Measurements from ENCODE around the gene GHR.

- TF ChIP-seq, protein P1, sequence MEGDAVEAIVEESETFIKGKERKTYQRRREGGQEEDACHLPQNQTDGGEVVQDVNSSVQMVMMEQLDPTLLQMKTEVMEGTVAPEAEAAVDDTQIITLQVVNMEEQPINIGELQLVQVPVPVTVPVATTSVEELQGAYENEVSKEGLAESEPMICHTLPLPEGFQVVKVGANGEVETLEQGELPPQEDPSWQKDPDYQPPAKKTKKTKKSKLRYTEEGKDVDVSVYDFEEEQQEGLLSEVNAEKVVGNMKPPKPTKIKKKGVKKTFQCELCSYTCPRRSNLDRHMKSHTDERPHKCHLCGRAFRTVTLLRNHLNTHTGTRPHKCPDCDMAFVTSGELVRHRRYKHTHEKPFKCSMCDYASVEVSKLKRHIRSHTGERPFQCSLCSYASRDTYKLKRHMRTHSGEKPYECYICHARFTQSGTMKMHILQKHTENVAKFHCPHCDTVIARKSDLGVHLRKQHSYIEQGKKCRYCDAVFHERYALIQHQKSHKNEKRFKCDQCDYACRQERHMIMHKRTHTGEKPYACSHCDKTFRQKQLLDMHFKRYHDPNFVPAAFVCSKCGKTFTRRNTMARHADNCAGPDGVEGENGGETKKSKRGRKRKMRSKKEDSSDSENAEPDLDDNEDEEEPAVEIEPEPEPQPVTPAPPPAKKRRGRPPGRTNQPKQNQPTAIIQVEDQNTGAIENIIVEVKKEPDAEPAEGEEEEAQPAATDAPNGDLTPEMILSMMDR (conservative IDR thresholded peaks at IDR 0.05; ENCODE audit: low read length), result no peak
- TF ChIP-seq EZH2phosphoT487 (IDR thresholded peaks at IDR 0.05; ENCODE audit: borderline replicate concordance, low read depth, low read length), result no peak
Observed at GRCh38 chr5:42490831-42491230, 67.6 kb downstream of the GHR start.
